OCI-LY7 (cell line): ENCODE data around the gene WRAP73. TPM values are rescaled to one million over a fixed set of nuclear protein-coding genes. Genes with fewer than 3 reads are reported as not detected.

Experiments
- BruUV-seq: library from RNA; stranded (reverse); fragments of 400-500 nt; replicated peaks from 2 replicates; lab custom pipeline; 2021; lab: Mats Ljungman, UMichigan
- CTCF ChIA-PET: fragments of 300-600 bp; sonication (Branson Sonifier 250); formaldehyde crosslinking; loops from one replicate; lab custom pipeline; 2022; ENCODE audit warnings: antibody characterized with exemption; ENCODE audit not compliant: unreplicated experiment; lab: Charles Lee
- POLR2A ChIA-PET: fragments of 300-600 bp; sonication (Branson Sonifier 250); formaldehyde crosslinking; loops from one replicate; lab custom pipeline; 2022; ENCODE audit warnings: antibody characterized with exemption; lab: Charles Lee
- DNase-seq: peaks from one replicate; pipeline ENCODE4 v3.0.0-alpha.2; 2015; ENCODE audit warnings: low spot score
- H2AFZ ChIP-seq: fragments of 200-600 bp; sonication (generic), shearing (Covaris generic); 2 replicates; pipeline ENCODE4 v1.6.1; 2014; ENCODE audit warnings: mild to moderate bottlenecking, antibody characterized with exemption, low read length, moderate library complexity
- H3K27ac ChIP-seq: fragments of 200-600 bp; sonication (generic); 2 replicates; pipeline ENCODE4 v1.5.1; 2014; ENCODE audit warnings: mixed run types, low read depth, mild to moderate bottlenecking, moderate library complexity, low read length, inconsistent platforms; ENCODE audit not compliant: poor library complexity, severe bottlenecking
- H3K36me3 ChIP-seq: fragments of 200-600 bp; sonication (generic); 2 replicates; pipeline ENCODE4 v1.6.1; 2014; ENCODE audit warnings: mild to moderate bottlenecking, antibody characterized with exemption, low read length, moderate library complexity, mixed read lengths; ENCODE audit not compliant: insufficient read depth
- H3K4me1 ChIP-seq: fragments of 200-600 bp; sonication (generic); 2 replicates; pipeline ENCODE4 v1.5.1; 2014; ENCODE audit warnings: mild to moderate bottlenecking, low read length; ENCODE audit not compliant: insufficient read depth, poor library complexity, severe bottlenecking
- H3K4me2 ChIP-seq: fragments of 200-600 bp; sonication (generic); 2 replicates; pipeline ENCODE4 v1.6.1; 2014; ENCODE audit warnings: mild to moderate bottlenecking, low read length
- H3K4me3 ChIP-seq: fragments of 200-600 bp; sonication (generic); 2 replicates; pipeline ENCODE4 v1.5.1; 2014; ENCODE audit warnings: mild to moderate bottlenecking, low read depth, low read length; ENCODE audit not compliant: poor library complexity, severe bottlenecking
- H3K79me2 ChIP-seq: fragments of 200-600 bp; sonication (generic); 2 replicates; pipeline ENCODE4 v1.6.1; 2016; ENCODE audit warnings: low read depth, mild to moderate bottlenecking, low read length, moderate library complexity, mixed read lengths; ENCODE audit not compliant: insufficient read depth
- H3K9me2 ChIP-seq: fragments of 200-600 bp; sonication (generic); 2 replicates; pipeline ENCODE4 v1.6.1; 2016; ENCODE audit warnings: mild to moderate bottlenecking, low read length, mixed read lengths; ENCODE audit not compliant: insufficient read depth
- H3K9me3 ChIP-seq: fragments of 200-600 bp; sonication (generic); 2 replicates; pipeline ENCODE4 v1.6.1; 2014; ENCODE audit warnings: mild to moderate bottlenecking, mixed run types, low read length, mixed read lengths
- H4K20me1 ChIP-seq: fragments of 200-600 bp; sonication (generic); 2 replicates; pipeline ENCODE4 v1.6.1; 2014; ENCODE audit warnings: mild to moderate bottlenecking, antibody characterized with exemption, low read length, moderate library complexity, mixed read lengths; ENCODE audit not compliant: insufficient read depth
- CTCF ChIP-seq: fragments of 200-600 bp; sonication (generic); conservative IDR thresholded peaks from 2 replicates; pipeline ENCODE4 v1.5.1; 2014; ENCODE audit warnings: mild to moderate bottlenecking, antibody characterized with exemption, low read length, moderate library complexity, mixed read lengths
- EZH2phosphoT487 ChIP-seq: fragments of 200-600 bp; sonication (generic); IDR thresholded peaks from 2 replicates; pipeline ENCODE4 v1.6.1; 2018; ENCODE audit warnings: low read depth, borderline replicate concordance, mild to moderate bottlenecking, mixed run types, antibody characterized with exemption, low read length, moderate library complexity, mixed read lengths
- intact Hi-C: fragments of 100-400 bp; cut with micrococcal nuclease; formaldehyde crosslinking; loops from one replicate; pipeline ENCODE4 v1.10.0; 2022; ENCODE audit not compliant: unreplicated experiment
- total RNA-seq, 2 experiments: library from RNA; depleted of rRNA in 1 of 2; stranded (reverse); fragments of >200 nt in 1 of 2; shearing (Covaris generic) in 1 of 2; gene quantifications; 2 replicates each; pipeline ENCODE4 v1.2.3, GENCODE V29; 2014 to 2022

Gene WRAP73
- total RNA-seq, 2 experiments from 2014 or later = 34.7 to 40.0 TPM

- no peak overlapping the region for H3K4me3 ChIP-seq
- intact Hi-C loops = no loop called here
- no peaks in the 10 kb centered on the region for H3K36me3 ChIP-seq
- ChIA-PET POLR2A (no interaction called here), CTCF (no interaction called here)
- TF ChIP-seq EZH2phosphoT487 (no peak), CTCF (no peak)
- no TSS peak for BruUV-seq
- no peaks in the 10 kb centered on the region for H3K9me2 ChIP-seq
- DNase-seq = no peak
- no peaks in the 10 kb centered on the region for H3K79me2 ChIP-seq
- H3K4me2 ChIP-seq = no peak overlapping the region
- H4K20me1 ChIP-seq = no peaks in the 10 kb centered on the region
- no peak overlapping the region for H2AFZ ChIP-seq
- H3K27ac ChIP-seq = no peak overlapping the region
- H3K4me1 ChIP-seq = peaks cover 1% of the 10 kb centered on the region
- H3K9me3 ChIP-seq = no peaks in the 10 kb centered on the region
Measured at GRCh38 chr1:3603571-3604467, 46.1 kb downstream of the WRAP73 start.

- H3K4me1 ChIP-seq = peaks cover 8% of the 10 kb centered on the region
- ChIA-PET POLR2A (no interaction called here), CTCF (no interaction called here)
- intact Hi-C loops = no loop called here
- no TSS peak for BruUV-seq
- no peaks in the 10 kb centered on the region for H3K36me3 ChIP-seq
- TF ChIP-seq EZH2phosphoT487 = no peak
- no peak for TF ChIP-seq CTCF
- H3K4me3 ChIP-seq = no peak overlapping the region
- no peaks in the 10 kb centered on the region for H3K79me2 ChIP-seq
- no peaks in the 10 kb centered on the region for H4K20me1 ChIP-seq
- H3K9me2 ChIP-seq = no peaks in the 10 kb centered on the region
- no peaks in the 10 kb centered on the region for H3K9me3 ChIP-seq
- no peak overlapping the region for H3K27ac ChIP-seq
- H2AFZ ChIP-seq = no peak overlapping the region
- DNase-seq = no peak
- no peak overlapping the region for H3K4me2 ChIP-seq
Measured at GRCh38 chr1:3603156-3603555, 46.7 kb downstream of the WRAP73 start.

GRCh38 chr1:3602375-3602774, 47.5 kb downstream of the WRAP73 start:
- H3K79me2 ChIP-seq = no peaks in the 10 kb centered on the region
- H4K20me1 ChIP-seq = no peaks in the 10 kb centered on the region
- H3K4me1 ChIP-seq = peaks cover 16% of the 10 kb centered on the region
- no TSS peak for BruUV-seq
- H3K9me3 ChIP-seq = no peaks in the 10 kb centered on the region
- ChIA-PET POLR2A (no interaction called here), CTCF (no interaction called here)
- TF ChIP-seq EZH2phosphoT487 = no peak
- no peak for TF ChIP-seq CTCF
- H3K4me3 ChIP-seq = no peak overlapping the region
- intact Hi-C loops = no loop called here
- no peak overlapping the region for H3K27ac ChIP-seq
- no peak for DNase-seq
- H3K9me2 ChIP-seq = no peaks in the 10 kb centered on the region
- H3K36me3 ChIP-seq = no peaks in the 10 kb centered on the region
- no peak overlapping the region for H2AFZ ChIP-seq
- H3K4me2 ChIP-seq = no peak overlapping the region
